GM23338 (cell line): ENCODE data around the gene SNRNP200.

ENCODE experiments used
- CREB1 ChIP-seq: fragments of 250-450 bp; sonication (Bioruptor Pico); IDR thresholded peaks from 2 replicates; pipeline ENCODE4 v1.5.0; 2020; ENCODE audit warnings: low read depth, mild to moderate bottlenecking, moderate library complexity
- CTCF ChIP-seq, 2 experiments: fragments of 200-600 bp in 1 of 2; sonication (generic) in 1 of 2; conservative IDR thresholded peaks; 2 replicates each; pipeline versions ENCODE4 v1.5.1 to v1.6.1; 2016 to 2017; ENCODE audit warnings: antibody characterized with exemption in 2 of 2, low read depth in 2 of 2, mild to moderate bottlenecking in 2 of 2, moderate library complexity in 1 of 2
- ETS1 ChIP-seq: IDR thresholded peaks from 2 replicates; pipeline ENCODE4 v1.6.1; 2016; ENCODE audit warnings: antibody characterized with exemption
- EZH2 ChIP-seq: fragments of 200-600 bp; sonication (generic); IDR thresholded peaks from one replicate; pipeline ENCODE4 v1.8.0; 2017; ENCODE audit warnings: antibody characterized with exemption, mild to moderate bottlenecking, low read depth; ENCODE audit not compliant: unreplicated experiment
- EZH2phosphoT487 ChIP-seq: fragments of 200-600 bp; sonication (generic); IDR thresholded peaks from one replicate; pipeline ENCODE4 v1.8.1; 2018; ENCODE audit warnings: antibody characterized with exemption; ENCODE audit not compliant: unreplicated experiment
- JUNB ChIP-seq: IDR thresholded peaks from one replicate; pipeline ENCODE4 v1.6.1; 2016; ENCODE audit warnings: antibody characterized with exemption; ENCODE audit not compliant: unreplicated experiment
- NANOG ChIP-seq: IDR thresholded peaks from 2 replicates; pipeline ENCODE4 v1.6.1; 2016; ENCODE audit warnings: antibody characterized with exemption, borderline replicate concordance
- POLR2AphosphoS5 ChIP-seq: IDR thresholded peaks from 2 replicates; pipeline ENCODE4 v1.6.1; 2016; ENCODE audit warnings: antibody characterized with exemption, low read depth
- REST ChIP-seq: IDR thresholded peaks from one replicate; pipeline ENCODE4 v1.6.1; 2018; ENCODE audit warnings: antibody characterized with exemption; ENCODE audit not compliant: unreplicated experiment
- STAT1 ChIP-seq: IDR thresholded peaks from one replicate; pipeline ENCODE4 v1.6.1; 2016; ENCODE audit warnings: antibody characterized with exemption; ENCODE audit not compliant: unreplicated experiment
- ZNF114 ChIP-seq: fragments of 250-450 bp; sonication (Bioruptor Pico); IDR thresholded peaks from 2 replicates; pipeline ENCODE4 v1.5.0; 2020; ENCODE audit warnings: mild to moderate bottlenecking, moderate library complexity

GRCh38 chr2:96318723-96319122, 13.4 kb upstream of the SNRNP200 start:
- TF ChIP-seq EZH2 (no peak), CTCF (conservative IDR thresholded peaks at IDR 0.05; ENCODE audit: low read depth in 2 of 2) (no peak), POLR2AphosphoS5 (no peak), REST (no peak), CREB1 (no peak), JUNB (no peak), ETS1 (no peak), ZNF114 (CRISPR knock-in tag) (no peak), STAT1 (no peak), EZH2phosphoT487 (no peak), NANOG (no peak)
